Mesendoderm (in vitro differentiated cells): Measurements from ENCODE around the gene DENND4A.
A peak's percentile ranks its signal among the peaks of the same experiment; 100 is the strongest.
"Not testable (repeated sequence)": the region's sequence is repeated elsewhere in the genome, so short reads cannot be mapped to it uniquely, and the experiment has no call there.

Source experiments
- DNase-seq: peaks from one replicate; pipeline ENCODE4 v3.0.0; 2013
- H2AK5ac ChIP-seq: 2 replicates; pipeline ENCODE4 v1.6.1; 2013; ENCODE audit warnings: low read length, inconsistent platforms
- H2BK120ac ChIP-seq: 2 replicates; pipeline ENCODE4 v1.6.1; 2013; ENCODE audit warnings: low read depth, mild to moderate bottlenecking, low read length, moderate library complexity, mixed read lengths
- H2BK15ac ChIP-seq: replicated peaks from 2 replicates; pipeline ENCODE4 v1.6.1; 2013; ENCODE audit warnings: low read depth, mild to moderate bottlenecking, moderate library complexity
- H2BK5ac ChIP-seq: 2 replicates; pipeline ENCODE4 v1.6.1; 2013; ENCODE audit warnings: low read length, inconsistent platforms
- H3K18ac ChIP-seq: 2 replicates; pipeline ENCODE4 v1.6.1; 2013; ENCODE audit warnings: mild to moderate bottlenecking, low read length, mixed read lengths
- H3K23ac ChIP-seq: one replicate; pipeline ENCODE4 v1.6.1; 2013; ENCODE audit warnings: low read length
- H3K27ac ChIP-seq: 2 replicates; pipeline ENCODE4 v1.5.1; 2013; ENCODE audit warnings: low read depth, mild to moderate bottlenecking, inconsistent platforms, low read length, moderate library complexity
- H3K27me3 ChIP-seq: 2 replicates; pipeline ENCODE4 v1.6.1; 2013; ENCODE audit warnings: low read length, control low read depth, mild to moderate bottlenecking, inconsistent platforms; ENCODE audit not compliant: insufficient read depth, poor library complexity
- H3K36me3 ChIP-seq: 2 replicates; pipeline ENCODE4 v1.6.1; 2013; ENCODE audit warnings: low read length, inconsistent platforms; ENCODE audit not compliant: control insufficient read depth, insufficient read depth
- H3K4ac ChIP-seq: one replicate; pipeline ENCODE4 v1.6.1; 2013; ENCODE audit warnings: low read depth, mild to moderate bottlenecking, low read length, moderate library complexity
- H3K4me1 ChIP-seq: 2 replicates; pipeline ENCODE4 v1.6.1; 2013; ENCODE audit warnings: low read depth, low read length, inconsistent platforms; ENCODE audit not compliant: control insufficient read depth
- H3K4me2 ChIP-seq: 2 replicates; pipeline ENCODE4 v1.6.1; 2013; ENCODE audit warnings: low read length
- H3K4me3 ChIP-seq: 2 replicates; pipeline ENCODE4 v1.5.1; 2013; ENCODE audit warnings: mild to moderate bottlenecking, low read length
- H3K56ac ChIP-seq: one replicate; pipeline ENCODE4 v1.6.1; 2013; ENCODE audit warnings: low read length
- H3K79me1 ChIP-seq: 2 replicates; pipeline ENCODE4 v1.6.1; 2013; ENCODE audit warnings: low read length, inconsistent platforms
- H3K79me2 ChIP-seq: 2 replicates; pipeline ENCODE4 v1.6.1; 2013; ENCODE audit warnings: mild to moderate bottlenecking, low read length; ENCODE audit not compliant: control insufficient read depth, insufficient read depth
- H3K9ac ChIP-seq: 2 replicates; pipeline ENCODE4 v1.6.1; 2013; ENCODE audit warnings: low read length, inconsistent platforms
- H4K5ac ChIP-seq: one replicate; pipeline ENCODE4 v1.6.1; 2013; ENCODE audit warnings: low read length
- H4K8ac ChIP-seq: one replicate; pipeline ENCODE4 v1.6.1; 2013; ENCODE audit warnings: low read depth, mild to moderate bottlenecking, control low read depth, low read length, moderate library complexity
- WGBS: extraction: QIAGEN DNeasy Blood & Tissue Kit; methylation state at CpG from one replicate; pipeline ENCODE4 v1.1.7; 2013; ENCODE audit warnings: low lambda C conversion rate, missing lambda C conversion rate; ENCODE audit not compliant: insufficient coverage; ENCODE audit errors: extremely low coverage; 5-methylcytosine and 5-hydroxymethylcytosine counted together

DENND4A gene

DNA sequence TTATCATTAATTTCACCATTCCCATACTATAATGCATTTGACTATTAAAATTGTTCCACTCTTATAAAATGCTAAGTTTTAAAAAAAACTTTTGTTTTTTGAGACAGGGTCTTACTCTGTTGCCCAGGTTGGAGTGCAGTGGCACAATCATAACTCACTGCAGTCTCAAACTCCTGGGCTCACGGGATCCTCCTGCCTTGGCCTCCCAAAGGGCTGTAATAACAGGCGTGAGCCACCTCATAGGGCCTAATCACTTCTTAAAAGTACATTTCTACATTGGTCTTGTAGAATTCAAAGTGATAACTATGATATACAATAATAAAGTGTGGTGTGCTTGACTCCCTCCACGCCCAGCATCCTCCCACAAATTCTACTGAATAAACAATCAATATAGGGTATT, 3.0 kb downstream of the DENND4A start:
- Histone ChIP-seq H3K27me3 (no peaks in the 10 kb centered on the region), H3K27ac (no peak overlapping the region), H4K5ac (no peak overlapping the region), H3K79me2 (no peaks in the 10 kb centered on the region), H3K79me1 (no peaks in the 10 kb centered on the region), H2BK15ac (no peak overlapping the region), H2BK120ac (no peak overlapping the region), H3K23ac (no peak overlapping the region), H3K56ac (no peak overlapping the region), H3K36me3 (no peaks in the 10 kb centered on the region), H3K4me2 (no peak overlapping the region), H3K9ac (no peak overlapping the region), H3K4me3 (no peak overlapping the region), H2AK5ac (no peak overlapping the region), H3K4me1 (peaks cover 3% of the 10 kb centered on the region), H3K4ac (no peak overlapping the region), H2BK5ac (no peak overlapping the region), H3K18ac (no peak overlapping the region), H4K8ac (no peak overlapping the region)
- DNase-seq = no peak
- no CpG with 5 or more reads among the region's 3 CpGs for WGBS

DNA sequence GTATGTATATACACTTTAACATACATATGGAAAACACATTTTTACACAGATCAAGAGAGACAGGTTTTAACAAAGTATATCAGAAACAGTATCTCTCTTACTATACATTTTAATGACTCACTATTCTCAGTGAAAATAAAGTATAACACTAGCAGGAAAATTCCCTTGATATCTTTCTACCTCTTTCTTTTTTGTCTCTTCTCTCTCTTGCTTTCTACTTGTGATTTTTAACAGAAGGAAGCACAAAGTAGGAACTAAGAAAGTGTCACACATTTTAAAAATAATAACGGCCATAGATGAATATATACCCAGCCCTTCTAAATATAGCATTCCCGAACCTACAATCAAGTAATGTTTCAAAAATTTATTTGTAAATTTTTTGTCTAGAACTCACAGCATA, 4.8 kb downstream of the DENND4A start:
- no peak overlapping the region for H3K56ac ChIP-seq
- no peak overlapping the region for H2BK5ac ChIP-seq
- H3K36me3 ChIP-seq = no peaks in the 10 kb centered on the region
- H2BK15ac ChIP-seq = no peak overlapping the region
- H3K4me2 ChIP-seq = no peak overlapping the region
- H2AK5ac ChIP-seq = no peak overlapping the region
- no peak overlapping the region for H3K27ac ChIP-seq
- no peak overlapping the region for H3K4ac ChIP-seq
- H2BK120ac ChIP-seq = no peak overlapping the region
- WGBS = no CpG with 5 or more reads among the region's 2 CpGs
- no peak for DNase-seq
- no peaks in the 10 kb centered on the region for H3K79me1 ChIP-seq
- H3K27me3 ChIP-seq = no peaks in the 10 kb centered on the region
- H3K9ac ChIP-seq = no peak overlapping the region
- H3K18ac ChIP-seq = no peak overlapping the region
- no peak overlapping the region for H4K8ac ChIP-seq
- H3K23ac ChIP-seq = no peak overlapping the region
- H4K5ac ChIP-seq = no peak overlapping the region
- H3K79me2 ChIP-seq = no peaks in the 10 kb centered on the region
- no peak overlapping the region for H3K4me3 ChIP-seq
- peaks cover 3% of the 10 kb centered on the region for H3K4me1 ChIP-seq

DNA sequence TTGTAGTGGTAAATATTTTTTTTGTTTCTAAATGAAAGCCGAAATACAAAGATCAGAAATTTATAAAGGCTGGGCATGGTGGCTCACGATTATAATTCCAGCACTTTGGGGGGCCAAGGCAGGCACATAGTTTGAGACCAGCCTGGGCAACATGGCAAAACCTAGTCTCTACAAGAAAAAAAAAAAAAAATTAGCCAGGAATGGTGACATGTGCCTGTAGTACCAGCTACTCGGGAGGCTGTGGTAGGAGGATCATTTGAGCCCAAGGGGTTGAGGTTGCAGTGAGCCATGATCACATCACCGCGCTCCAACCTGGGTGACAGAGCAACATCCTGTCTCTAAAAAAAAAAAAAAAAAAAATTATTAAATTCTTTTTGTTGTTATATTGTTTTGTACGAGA, 6.9 kb downstream of the DENND4A start:
- H3K4ac ChIP-seq = no peak overlapping the region
- H2AK5ac ChIP-seq = no peak overlapping the region
- no peak overlapping the region for H3K23ac ChIP-seq
- H3K27me3 ChIP-seq = no peaks in the 10 kb centered on the region
- no peak overlapping the region for H3K4me3 ChIP-seq
- no peak overlapping the region for H3K18ac ChIP-seq
- DNase-seq = no peak
- H2BK15ac ChIP-seq = no peak overlapping the region
- H4K8ac ChIP-seq = no peak overlapping the region
- no peak overlapping the region for H3K56ac ChIP-seq
- no peak overlapping the region for H3K9ac ChIP-seq
- H3K27ac ChIP-seq = no peak overlapping the region
- H3K36me3 ChIP-seq = no peaks in the 10 kb centered on the region
- H3K4me2 ChIP-seq = no peak overlapping the region
- no peak overlapping the region for H2BK120ac ChIP-seq
- H2BK5ac ChIP-seq = no peak overlapping the region
- H3K79me2 ChIP-seq = no peaks in the 10 kb centered on the region
- no peaks in the 10 kb centered on the region for H3K79me1 ChIP-seq
- WGBS = no CpG with 5 or more reads among the region's 6 CpGs
- no peak overlapping the region for H4K5ac ChIP-seq
- H3K4me1 ChIP-seq = no peaks in the 10 kb centered on the region

DNA sequence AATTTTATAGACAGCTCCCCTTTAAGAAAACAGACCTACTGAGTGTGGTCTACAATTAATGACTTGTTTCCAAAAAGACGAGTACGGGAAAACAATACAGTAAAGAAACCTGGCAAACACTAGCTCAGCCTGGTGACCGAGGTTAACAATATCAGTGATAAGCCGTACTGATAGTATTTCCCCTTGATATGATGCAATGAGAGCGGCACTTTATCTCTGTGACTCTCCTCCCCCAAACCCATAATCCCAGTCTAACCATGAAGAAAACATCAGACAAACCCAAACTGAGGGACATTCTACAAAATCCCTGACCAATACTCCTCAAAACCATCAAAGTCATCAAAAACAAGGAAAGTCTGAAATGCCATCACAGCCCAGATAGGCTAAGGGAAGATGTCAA, 8.2 kb downstream of the DENND4A start:
- Histone ChIP-seq H3K27ac (no peak overlapping the region), H2BK5ac (no peak overlapping the region), H3K18ac (no peak overlapping the region), H3K79me1 (no peaks in the 10 kb centered on the region), H2BK15ac (no peak overlapping the region), H3K4me1 (no peaks in the 10 kb centered on the region), H4K8ac (no peak overlapping the region), H3K36me3 (no peaks in the 10 kb centered on the region), H3K79me2 (no peaks in the 10 kb centered on the region), H3K56ac (no peak overlapping the region), H2AK5ac (no peak overlapping the region), H3K9ac (no peak overlapping the region), H2BK120ac (no peak overlapping the region), H4K5ac (no peak overlapping the region), H3K27me3 (no peaks in the 10 kb centered on the region), H3K4me3 (no peak overlapping the region), H3K4me2 (no peak overlapping the region), H3K4ac (no peak overlapping the region), H3K23ac (no peak overlapping the region)
- WGBS = no CpG with 5 or more reads among the region's 5 CpGs
- DNase-seq = peak; percentile 30

DNA sequence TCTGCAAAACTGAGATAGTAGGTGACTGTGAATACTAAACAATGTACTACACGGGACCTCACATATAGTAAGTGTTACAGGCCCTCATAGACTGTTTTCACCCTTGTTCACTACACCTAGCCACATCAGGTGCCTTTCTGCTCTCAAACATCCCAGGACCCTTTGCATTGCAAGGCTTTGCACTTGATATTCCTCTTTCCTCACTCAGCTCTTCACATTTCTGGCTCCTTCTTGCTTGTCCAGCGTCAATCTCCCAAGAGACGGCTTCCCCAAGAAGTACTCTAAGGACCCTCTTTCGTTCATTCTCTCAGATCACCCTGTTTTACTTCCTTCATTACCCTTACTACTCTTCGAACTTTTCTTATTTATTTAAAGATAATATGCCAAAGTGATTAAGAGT, 10.0 kb downstream of the DENND4A start:
- H3K23ac ChIP-seq = no peak overlapping the region
- DNase-seq = no peak
- no peak overlapping the region for H3K18ac ChIP-seq
- no peak overlapping the region for H3K9ac ChIP-seq
- H3K79me2 ChIP-seq = no peaks in the 10 kb centered on the region
- no peaks in the 10 kb centered on the region for H3K27me3 ChIP-seq
- no peak overlapping the region for H3K4ac ChIP-seq
- H3K4me2 ChIP-seq = no peak overlapping the region
- H3K4me1 ChIP-seq = no peaks in the 10 kb centered on the region
- no peak overlapping the region for H3K27ac ChIP-seq
- H4K5ac ChIP-seq = no peak overlapping the region
- no peak overlapping the region for H2AK5ac ChIP-seq
- no peak overlapping the region for H3K4me3 ChIP-seq
- H3K79me1 ChIP-seq = no peaks in the 10 kb centered on the region
- H2BK15ac ChIP-seq = no peak overlapping the region
- no peak overlapping the region for H3K56ac ChIP-seq
- H3K36me3 ChIP-seq = no peaks in the 10 kb centered on the region
- no peak overlapping the region for H2BK5ac ChIP-seq
- H2BK120ac ChIP-seq = no peak overlapping the region
- WGBS = 100% methylated on average over 2 of the region's 5 CpGs
- no peak overlapping the region for H4K8ac ChIP-seq

DNA sequence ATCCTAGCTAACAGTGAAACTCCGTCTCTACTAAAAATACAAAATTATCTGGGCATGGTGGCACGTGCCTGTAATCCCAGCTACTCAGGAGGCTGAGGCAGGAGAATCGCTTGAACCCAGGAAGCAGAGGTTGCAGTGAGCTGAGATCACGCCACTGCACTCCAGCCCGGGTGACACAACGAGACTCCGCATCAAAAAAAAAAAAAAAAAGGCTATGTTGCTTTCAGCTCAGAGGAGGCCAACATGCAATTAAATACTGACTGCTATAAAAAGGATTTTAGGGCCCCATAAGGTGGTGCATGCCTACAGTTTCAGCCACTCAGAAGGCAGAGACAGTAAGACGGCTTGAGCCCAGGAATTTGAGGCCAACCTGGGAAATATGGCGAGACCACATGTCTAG, 13.4 kb downstream of the DENND4A start:
- not testable (repeated sequence) for H2BK120ac ChIP-seq, H2BK5ac ChIP-seq, H3K23ac ChIP-seq, H2AK5ac ChIP-seq, H3K27ac ChIP-seq, H4K5ac ChIP-seq, H4K8ac ChIP-seq, H3K4me1 ChIP-seq, DNase-seq, H3K4ac ChIP-seq, H3K18ac ChIP-seq, H3K79me1 ChIP-seq, H2BK15ac ChIP-seq, H3K56ac ChIP-seq, H3K9ac ChIP-seq, H3K27me3 ChIP-seq, H3K79me2 ChIP-seq, H3K4me3 ChIP-seq, H3K4me2 ChIP-seq, H3K36me3 ChIP-seq
- WGBS = no CpG with 5 or more reads among the region's 9 CpGs
